Measurements from ENCODE around the gene TCEA2.

DNA sequence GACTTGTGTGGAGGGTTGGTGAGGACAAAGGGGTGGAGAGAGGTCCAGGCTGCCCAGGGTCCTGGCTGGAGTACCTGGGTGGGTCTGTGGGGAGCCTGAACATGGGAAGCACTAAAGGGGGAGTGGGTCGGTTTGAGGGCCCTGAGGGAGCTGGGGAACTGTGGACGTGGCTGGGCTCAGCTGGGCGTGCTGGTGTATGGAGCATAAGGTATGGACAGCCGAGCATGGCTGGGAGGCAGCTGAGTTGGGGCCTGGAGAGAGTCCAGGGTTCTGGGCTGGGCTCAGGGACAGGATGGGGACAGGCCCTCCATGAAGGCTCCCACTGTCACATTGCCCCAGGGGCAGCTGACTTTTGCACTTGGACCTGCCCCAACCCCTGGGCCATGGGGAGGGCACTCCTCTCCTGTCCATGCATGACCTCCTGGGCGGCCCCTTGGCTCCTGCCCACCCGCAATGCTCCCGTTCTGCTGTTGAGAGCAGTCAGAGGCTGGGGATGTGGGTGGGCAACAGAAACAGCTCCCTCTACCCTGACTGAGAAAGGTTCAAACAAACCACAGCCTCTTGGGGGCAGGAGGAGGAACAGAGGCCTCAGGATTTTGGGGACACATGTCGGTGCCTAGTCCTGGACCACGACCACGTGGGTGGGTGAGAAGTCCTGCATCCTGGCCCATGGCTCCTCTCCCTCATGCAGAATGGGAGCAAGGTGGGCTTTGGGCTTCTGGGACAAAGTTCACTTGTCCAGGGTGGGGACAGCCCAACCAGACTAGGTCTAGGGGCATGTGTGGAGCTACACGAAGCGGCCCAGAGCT lies 22.6 kb upstream of the TCEA2 start:
- TF ChIP-seq CTCF (IDR thresholded peaks at IDR 0.05) (no peak), POLR2A (IDR thresholded peaks at IDR 0.05) (no peak), POLR2AphosphoS5 (IDR thresholded peaks at IDR 0.05) (no peak)

Data from prostate gland (tissue), 2 donors.